ENCODE data around the gene FEM1B.

FEM1B gene

DNA sequence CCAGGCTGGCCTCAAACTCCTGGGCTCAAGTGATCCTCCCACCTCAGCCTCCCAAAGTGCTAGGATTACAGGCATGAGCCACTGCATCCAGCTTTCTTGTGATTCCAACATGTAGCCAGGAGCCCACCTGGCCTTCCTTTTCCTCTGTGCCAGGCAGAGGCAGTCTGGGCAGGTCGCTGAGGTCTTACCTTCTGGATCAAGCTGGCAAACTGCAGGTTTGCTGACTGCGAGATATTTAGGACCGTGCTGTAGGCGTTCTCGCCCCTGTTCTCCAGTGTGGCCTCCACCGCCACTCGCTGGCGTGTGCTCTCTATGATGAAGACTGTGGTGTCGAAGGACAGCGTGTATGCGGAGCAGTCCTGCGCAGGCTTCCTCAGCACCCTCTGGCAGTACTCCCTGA, 42.5 kb downstream of the FEM1B start:
- Histone ChIP-seq H3K9ac (ENCODE audit: low read depth in 1 of 2, low read length in 2 of 2) (no peak overlapping the region), H3K36me3 (ENCODE audit: control insufficient read depth in 2 of 2, insufficient read depth in 2 of 2, low read length in 2 of 2) (no peaks in the 10 kb centered on the region), H3K4me1 (ENCODE audit: control insufficient read depth in 2 of 2, insufficient read depth in 2 of 2, low read length in 2 of 2) (no peaks in the 10 kb centered on the region), H3K27me3 (ENCODE audit: control insufficient read depth in 2 of 2, insufficient read depth in 2 of 2, low read length in 2 of 2) (no peaks in the 10 kb centered on the region), H3K4me3 (ENCODE audit: low read length in 2 of 2) (no peak overlapping the region), H3K9me3 (ENCODE audit: control insufficient read depth in 2 of 2, low read length in 2 of 2) (no peaks in the 10 kb centered on the region), H3K27ac (ENCODE audit: low read depth in 2 of 2, low read length in 2 of 2) (no peak overlapping the region)

DNA sequence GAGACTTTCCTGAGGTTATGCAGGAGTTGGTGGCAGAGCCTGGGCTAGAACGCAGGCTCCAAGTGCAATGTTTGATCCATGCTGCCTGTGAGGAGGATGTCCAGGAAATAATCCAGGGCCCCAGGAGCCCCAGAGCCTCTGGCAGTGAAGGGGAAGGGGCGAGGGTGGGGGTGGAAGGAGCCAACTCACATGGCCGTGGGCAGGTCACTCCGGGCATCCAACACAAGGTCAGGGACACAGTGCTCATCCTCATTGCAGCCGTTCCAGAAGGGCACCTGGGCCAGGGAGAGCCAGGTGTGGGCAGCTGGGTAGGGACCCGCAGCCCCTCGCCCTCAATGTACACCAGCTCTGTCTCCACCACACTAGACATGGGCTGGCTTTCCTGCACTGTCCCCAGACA, 43.7 kb downstream of the FEM1B start:
- Histone ChIP-seq H3K27me3 (ENCODE audit: control insufficient read depth in 2 of 2, insufficient read depth in 2 of 2, low read length in 2 of 2) (no peaks in the 10 kb centered on the region), H3K9ac (ENCODE audit: low read depth in 1 of 2, low read length in 2 of 2) (no peak overlapping the region)

DNA sequence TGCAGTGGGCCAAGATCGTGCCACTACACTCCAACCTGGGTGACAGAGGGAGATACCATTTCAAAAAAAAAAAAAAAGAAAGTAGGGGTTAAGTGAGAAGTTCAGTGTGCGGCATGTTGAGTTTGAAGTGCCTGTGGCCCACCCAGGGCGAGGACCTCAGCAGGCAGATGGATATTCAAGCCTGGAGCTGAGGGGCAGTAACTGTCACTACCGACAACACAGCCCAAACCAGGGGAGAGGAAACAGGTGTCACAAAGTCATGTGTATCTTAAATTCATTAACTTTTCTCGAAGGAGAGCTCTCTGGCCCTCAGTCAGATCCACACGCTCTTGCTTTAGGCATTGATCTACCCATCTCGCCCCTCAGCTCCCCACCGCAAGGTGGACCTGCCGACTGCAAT, 45.3 kb downstream of the FEM1B start:
- Histone ChIP-seq H3K4me1 (ENCODE audit: control insufficient read depth in 2 of 2, insufficient read depth in 2 of 2, low read length in 2 of 2) (no peaks in the 10 kb centered on the region), H3K36me3 (ENCODE audit: control insufficient read depth in 2 of 2, insufficient read depth in 2 of 2, low read length in 2 of 2) (no peaks in the 10 kb centered on the region), H3K27me3 (ENCODE audit: control insufficient read depth in 2 of 2, insufficient read depth in 2 of 2, low read length in 2 of 2) (peaks cover 0 to 5% of the 10 kb centered on the region in 2 donors), H3K27ac (ENCODE audit: low read depth in 2 of 2, low read length in 2 of 2) (no peak overlapping the region), H3K9ac (ENCODE audit: low read depth in 1 of 2, low read length in 2 of 2) (no peak overlapping the region), H3K4me3 (ENCODE audit: low read length in 2 of 2) (no peak overlapping the region), H3K9me3 (ENCODE audit: control insufficient read depth in 2 of 2, low read length in 2 of 2) (no peaks in the 10 kb centered on the region)

More for the DNA sequence above, 43.7 kb downstream of the FEM1B start:
- Histone ChIP-seq H3K9me3 (ENCODE audit: control insufficient read depth in 2 of 2, low read length in 2 of 2) (no peaks in the 10 kb centered on the region), H3K27ac (ENCODE audit: low read depth in 2 of 2, low read length in 2 of 2) (no peak overlapping the region), H3K4me3 (ENCODE audit: low read length in 2 of 2) (no peak overlapping the region), H3K36me3 (ENCODE audit: control insufficient read depth in 2 of 2, insufficient read depth in 2 of 2, low read length in 2 of 2) (no peaks in the 10 kb centered on the region), H3K4me1 (ENCODE audit: control insufficient read depth in 2 of 2, insufficient read depth in 2 of 2, low read length in 2 of 2) (no peaks in the 10 kb centered on the region)

DNA sequence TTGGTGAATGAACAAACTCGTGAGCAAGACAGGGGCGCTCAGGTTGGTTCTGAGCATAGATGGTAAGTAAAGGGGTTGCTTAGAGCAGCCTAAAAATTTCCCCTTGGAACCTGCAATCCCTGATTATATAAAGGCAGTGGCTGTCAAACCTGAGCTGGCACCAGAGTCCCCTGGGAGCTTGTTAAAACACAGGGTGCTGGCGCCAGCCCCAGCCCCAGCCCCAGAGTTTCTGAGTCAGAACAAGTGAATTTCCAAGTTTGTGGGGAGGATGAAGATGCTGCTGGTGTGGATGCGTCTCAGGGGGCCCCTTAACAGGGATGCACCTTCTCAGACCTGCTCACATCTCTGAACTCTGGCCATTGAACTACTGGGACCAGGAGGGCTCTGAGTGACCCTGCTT, 48.2 kb downstream of the FEM1B start:
- H3K9me3 ChIP-seq (ENCODE audit: control insufficient read depth in 2 of 2, low read length in 2 of 2), result no peaks in the 10 kb centered on the region
- H3K36me3 ChIP-seq (ENCODE audit: control insufficient read depth in 2 of 2, insufficient read depth in 2 of 2, low read length in 2 of 2), result no peaks in the 10 kb centered on the region
- no peak overlapping the region for H3K4me3 ChIP-seq (ENCODE audit: low read length in 2 of 2)
- no peak overlapping the region for H3K27ac ChIP-seq (ENCODE audit: low read depth in 2 of 2, low read length in 2 of 2)
- H3K9ac ChIP-seq (ENCODE audit: low read depth in 1 of 2, low read length in 2 of 2), result no peak overlapping the region
- H3K4me1 ChIP-seq (ENCODE audit: control insufficient read depth in 2 of 2, insufficient read depth in 2 of 2, low read length in 2 of 2), result no peaks in the 10 kb centered on the region
- H3K27me3 ChIP-seq (ENCODE audit: control insufficient read depth in 2 of 2, insufficient read depth in 2 of 2, low read length in 2 of 2), result peaks cover 0 to 5% of the 10 kb centered on the region in 2 donors

DNA sequence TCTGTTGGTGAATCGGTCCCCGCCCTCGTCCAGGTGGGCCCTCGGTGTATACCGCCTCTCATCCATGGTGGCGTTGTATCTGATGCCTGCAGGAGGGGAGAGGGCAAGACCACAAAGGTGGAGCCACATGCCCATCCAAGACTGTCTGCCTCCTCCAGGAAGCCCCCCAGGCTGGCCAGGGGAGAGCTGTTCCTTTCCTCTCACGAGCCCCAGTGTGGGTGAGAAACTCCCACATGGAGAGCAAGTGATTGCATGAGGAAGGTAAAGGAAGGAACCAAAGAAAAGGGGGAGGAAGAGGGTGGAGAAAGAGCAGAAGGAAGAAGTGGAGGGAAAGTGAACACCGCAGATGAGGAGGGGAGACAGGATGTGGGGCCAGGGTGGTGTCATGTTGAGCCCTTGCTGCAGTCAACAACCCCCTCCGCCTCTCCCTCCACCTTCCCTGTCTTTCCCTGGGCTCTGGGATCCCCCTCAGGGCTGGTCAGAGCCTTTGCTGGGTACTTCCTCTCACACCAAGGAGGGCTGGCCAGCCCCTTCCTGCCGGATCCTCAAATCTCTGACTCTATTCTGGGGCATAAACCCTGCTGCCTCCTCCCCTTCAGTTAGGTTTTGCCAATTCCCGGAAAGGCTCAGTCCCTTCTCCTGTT, 49.3 kb downstream of the FEM1B start:
- Histone ChIP-seq H3K4me1 (ENCODE audit: control insufficient read depth in 2 of 2, insufficient read depth in 2 of 2, low read length in 2 of 2) (no peaks in the 10 kb centered on the region), H3K36me3 (ENCODE audit: control insufficient read depth in 2 of 2, insufficient read depth in 2 of 2, low read length in 2 of 2) (no peaks in the 10 kb centered on the region), H3K4me3 (ENCODE audit: low read length in 2 of 2) (no peak overlapping the region), H3K9ac (ENCODE audit: low read depth in 1 of 2, low read length in 2 of 2) (no peak overlapping the region), H3K27ac (ENCODE audit: low read depth in 2 of 2, low read length in 2 of 2) (no peak overlapping the region), H3K9me3 (ENCODE audit: control insufficient read depth in 2 of 2, low read length in 2 of 2) (no peaks in the 10 kb centered on the region), H3K27me3 (ENCODE audit: control insufficient read depth in 2 of 2, insufficient read depth in 2 of 2, low read length in 2 of 2) (peaks cover 0 to 5% of the 10 kb centered on the region in 2 donors)

DNA sequence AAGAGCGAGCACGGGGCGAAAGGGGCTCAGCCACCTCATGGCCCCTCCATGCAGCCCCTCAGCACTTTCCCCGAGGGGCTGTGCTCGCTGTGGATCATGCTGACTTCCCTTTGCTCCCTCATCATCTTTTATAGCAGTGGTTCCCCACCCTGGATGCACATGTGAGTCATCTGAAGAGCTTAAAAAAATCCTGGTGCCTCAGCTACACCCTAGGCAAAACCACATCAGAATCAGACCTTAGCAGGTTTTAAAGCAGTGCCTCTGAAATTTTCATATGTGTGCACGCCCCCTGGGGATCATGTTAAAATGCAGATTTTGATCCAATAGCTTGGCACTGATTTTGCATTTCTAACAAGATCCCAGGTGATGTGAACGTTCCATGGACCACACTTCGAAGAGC, 50.9 kb downstream of the FEM1B start:
- no peak overlapping the region for H3K4me3 ChIP-seq (ENCODE audit: low read length in 2 of 2)
- no peaks in the 10 kb centered on the region for H3K4me1 ChIP-seq (ENCODE audit: control insufficient read depth in 2 of 2, insufficient read depth in 2 of 2, low read length in 2 of 2)
- H3K27me3 ChIP-seq (ENCODE audit: control insufficient read depth in 2 of 2, insufficient read depth in 2 of 2, low read length in 2 of 2), result peaks cover 0 to 5% of the 10 kb centered on the region in 2 donors
- no peak overlapping the region for H3K27ac ChIP-seq (ENCODE audit: low read depth in 2 of 2, low read length in 2 of 2)
- H3K9ac ChIP-seq (ENCODE audit: low read depth in 1 of 2, low read length in 2 of 2), result no peak overlapping the region
- no peaks in the 10 kb centered on the region for H3K9me3 ChIP-seq (ENCODE audit: control insufficient read depth in 2 of 2, low read length in 2 of 2)
- H3K36me3 ChIP-seq (ENCODE audit: control insufficient read depth in 2 of 2, insufficient read depth in 2 of 2, low read length in 2 of 2), result no peaks in the 10 kb centered on the region

DNA sequence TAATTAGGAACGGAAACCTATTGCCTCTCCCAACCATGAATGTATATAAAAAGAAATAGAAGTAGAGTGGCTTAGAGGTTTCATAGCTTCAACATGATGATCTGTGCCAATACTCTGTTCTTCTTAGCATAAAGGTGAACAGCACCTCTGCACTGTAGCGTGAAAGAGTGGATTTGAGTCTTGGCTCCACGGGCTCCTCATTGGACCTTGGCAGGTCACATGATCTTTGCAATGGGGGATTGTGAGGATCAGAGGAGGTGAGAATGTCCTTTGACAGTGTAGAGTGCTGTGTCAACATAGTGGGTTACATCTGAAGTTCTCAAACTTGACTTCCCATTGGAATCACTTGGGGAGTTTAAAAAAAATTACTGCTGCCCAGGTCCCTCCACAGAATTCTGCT, 51.4 kb downstream of the FEM1B start:
- Histone ChIP-seq H3K27ac (ENCODE audit: low read depth in 2 of 2, low read length in 2 of 2) (no peak overlapping the region), H3K9ac (ENCODE audit: low read depth in 1 of 2, low read length in 2 of 2) (no peak overlapping the region), H3K4me3 (ENCODE audit: low read length in 2 of 2) (no peak overlapping the region), H3K27me3 (ENCODE audit: control insufficient read depth in 2 of 2, insufficient read depth in 2 of 2, low read length in 2 of 2) (peaks cover 0 to 5% of the 10 kb centered on the region in 2 donors), H3K4me1 (ENCODE audit: control insufficient read depth in 2 of 2, insufficient read depth in 2 of 2, low read length in 2 of 2) (no peaks in the 10 kb centered on the region), H3K9me3 (ENCODE audit: control insufficient read depth in 2 of 2, low read length in 2 of 2) (no peaks in the 10 kb centered on the region), H3K36me3 (ENCODE audit: control insufficient read depth in 2 of 2, insufficient read depth in 2 of 2, low read length in 2 of 2) (no peaks in the 10 kb centered on the region)

DNA sequence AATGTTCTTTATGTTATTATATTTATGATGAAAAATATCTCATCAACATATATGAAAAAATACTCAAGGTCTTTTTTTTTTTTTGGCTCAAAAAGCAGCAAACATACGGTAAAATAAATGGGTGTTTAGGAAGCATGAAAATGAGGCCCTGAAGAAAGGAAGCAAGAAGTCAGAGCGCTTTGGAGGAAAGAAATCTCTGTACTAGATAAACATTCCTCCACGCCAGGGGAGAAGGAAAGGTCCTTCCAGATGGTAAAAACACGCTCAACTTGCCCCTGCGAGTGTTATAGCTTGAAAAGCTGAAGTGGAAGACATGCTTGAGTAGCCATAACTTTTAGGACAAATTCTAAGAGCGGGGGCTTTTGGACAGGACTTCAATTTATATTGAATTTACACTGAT, 52.9 kb downstream of the FEM1B start:
- no peak overlapping the region for H3K4me3 ChIP-seq (ENCODE audit: low read length in 2 of 2)
- H3K36me3 ChIP-seq (ENCODE audit: control insufficient read depth in 2 of 2, insufficient read depth in 2 of 2, low read length in 2 of 2), result no peaks in the 10 kb centered on the region
- no peak overlapping the region for H3K27ac ChIP-seq (ENCODE audit: low read depth in 2 of 2, low read length in 2 of 2)
- H3K9ac ChIP-seq (ENCODE audit: low read depth in 1 of 2, low read length in 2 of 2), result no peak overlapping the region
- H3K4me1 ChIP-seq (ENCODE audit: control insufficient read depth in 2 of 2, insufficient read depth in 2 of 2, low read length in 2 of 2), result no peaks in the 10 kb centered on the region
- H3K27me3 ChIP-seq (ENCODE audit: control insufficient read depth in 2 of 2, insufficient read depth in 2 of 2, low read length in 2 of 2), result peaks cover 0 to 5% of the 10 kb centered on the region in 2 donors
- H3K9me3 ChIP-seq (ENCODE audit: control insufficient read depth in 2 of 2, low read length in 2 of 2), result no peaks in the 10 kb centered on the region

DNA sequence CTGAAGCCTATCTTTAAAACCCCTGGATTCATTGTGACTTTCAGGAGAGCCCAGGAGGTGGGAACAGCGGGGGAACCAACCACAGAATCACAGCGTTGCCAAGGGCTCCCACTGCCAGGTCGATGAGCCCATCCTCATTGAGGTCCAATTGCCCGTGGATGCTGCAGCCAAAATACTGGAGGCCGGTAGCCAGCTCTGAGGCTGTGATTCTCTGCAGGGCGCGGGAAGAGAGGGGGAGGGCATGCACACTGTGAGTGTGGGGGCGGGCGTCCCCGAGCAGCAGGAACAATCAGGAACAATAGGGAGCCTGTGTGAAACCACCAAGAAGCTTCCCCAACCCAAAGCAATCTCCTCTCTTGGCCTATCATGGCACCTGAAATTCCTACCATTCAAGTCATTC, 53.4 kb downstream of the FEM1B start:
- H3K4me3 ChIP-seq (ENCODE audit: low read length in 2 of 2), result no peak overlapping the region
- no peak overlapping the region for H3K27ac ChIP-seq (ENCODE audit: low read depth in 2 of 2, low read length in 2 of 2)
- H3K4me1 ChIP-seq (ENCODE audit: control insufficient read depth in 2 of 2, insufficient read depth in 2 of 2, low read length in 2 of 2), result no peaks in the 10 kb centered on the region

DNA sequence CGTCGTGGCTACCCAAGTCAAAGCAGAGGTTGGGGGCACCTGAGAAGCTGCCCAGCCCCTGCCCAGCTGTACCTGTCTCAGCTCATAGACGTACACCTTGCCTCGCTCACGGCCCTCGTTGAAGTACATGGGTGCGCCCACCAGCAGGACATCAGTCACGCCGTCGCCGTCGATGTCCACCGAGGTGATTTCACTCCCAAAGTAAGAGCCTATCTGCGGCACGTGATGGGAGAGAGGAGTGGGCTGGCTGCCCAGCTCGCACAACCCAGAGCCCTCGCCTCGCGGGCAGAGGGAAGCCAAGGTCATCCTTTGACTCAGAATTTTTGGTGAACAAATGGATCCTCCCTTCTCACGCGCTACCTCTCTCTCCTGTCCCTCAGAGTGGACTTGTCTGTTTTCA, 54.7 kb downstream of the FEM1B start:
- H3K27ac ChIP-seq (ENCODE audit: low read depth in 2 of 2, low read length in 2 of 2), result no peak overlapping the region
- no peak overlapping the region for H3K9ac ChIP-seq (ENCODE audit: low read depth in 1 of 2, low read length in 2 of 2)
- no peak overlapping the region for H3K4me3 ChIP-seq (ENCODE audit: low read length in 2 of 2)
- H3K27me3 ChIP-seq (ENCODE audit: control insufficient read depth in 2 of 2, insufficient read depth in 2 of 2, low read length in 2 of 2), result peaks cover 0 to 1% of the 10 kb centered on the region in 2 donors
- H3K36me3 ChIP-seq (ENCODE audit: control insufficient read depth in 2 of 2, insufficient read depth in 2 of 2, low read length in 2 of 2), result no peaks in the 10 kb centered on the region
- no peaks in the 10 kb centered on the region for H3K9me3 ChIP-seq (ENCODE audit: control insufficient read depth in 2 of 2, low read length in 2 of 2)
- H3K4me1 ChIP-seq (ENCODE audit: control insufficient read depth in 2 of 2, insufficient read depth in 2 of 2, low read length in 2 of 2), result no peaks in the 10 kb centered on the region

More for the DNA sequence above, 53.4 kb downstream of the FEM1B start:
- H3K9ac ChIP-seq (ENCODE audit: low read depth in 1 of 2, low read length in 2 of 2), result no peak overlapping the region
- H3K36me3 ChIP-seq (ENCODE audit: control insufficient read depth in 2 of 2, insufficient read depth in 2 of 2, low read length in 2 of 2), result no peaks in the 10 kb centered on the region
- H3K9me3 ChIP-seq (ENCODE audit: control insufficient read depth in 2 of 2, low read length in 2 of 2), result no peaks in the 10 kb centered on the region
- H3K27me3 ChIP-seq (ENCODE audit: control insufficient read depth in 2 of 2, insufficient read depth in 2 of 2, low read length in 2 of 2), result peaks cover 0 to 5% of the 10 kb centered on the region in 2 donors

All from mucosa of rectum (tissue), 2 donors.